ENCODE measurements around the gene SLC9A9.
A peak's percentile ranks its signal among the peaks of the same experiment; 100 is the strongest.
"Not testable (repeated sequence)": the region's sequence is repeated elsewhere in the genome, so short reads cannot be mapped to it uniquely, and the experiment has no call there.

Gene SLC9A9

GRCh38 chr3:143291836-143292447, 556.3 kb downstream of the SLC9A9 start:
- DNase-seq (ENCODE audit: low read depth): peak; percentile 18
- no peak overlapping the region for H3K4me3 ChIP-seq (ENCODE audit: low read length)
- no peak for TF ChIP-seq CTCF (IDR thresholded peaks at IDR 0.05; ENCODE audit: insufficient read depth, low read depth, low read length, missing control alignments)

- no peak overlapping the region for H3K4me3 ChIP-seq (ENCODE audit: low read length)
- peak; percentile 23 for DNase-seq (ENCODE audit: low read depth)
- no peak for TF ChIP-seq CTCF (IDR thresholded peaks at IDR 0.05; ENCODE audit: insufficient read depth, low read depth, low read length, missing control alignments)
Measured at GRCh38 chr3:143288944-143289343, 559.3 kb downstream of the SLC9A9 start.

DNA sequence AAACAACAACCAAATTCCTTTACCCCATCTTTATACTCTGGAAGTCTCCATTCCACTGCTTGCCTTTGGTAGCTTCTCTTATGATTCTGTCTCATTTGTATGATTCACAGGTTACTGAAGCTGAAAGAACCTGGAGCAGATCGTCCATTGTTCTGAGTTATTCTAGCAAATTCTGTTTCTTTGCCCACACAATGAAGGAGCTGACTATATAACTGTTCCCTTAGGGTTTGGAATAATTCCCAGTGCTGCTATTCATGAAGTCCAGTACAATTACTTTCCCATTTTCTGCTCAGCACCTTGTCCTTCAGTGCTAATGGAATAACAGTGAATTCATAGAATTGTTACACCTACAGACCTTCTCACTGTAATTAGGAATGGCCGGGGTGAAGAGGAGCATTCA, 560.9 kb downstream of the SLC9A9 start:
- peak; percentile 25 for DNase-seq (ENCODE audit: low read depth)
- TF ChIP-seq CTCF (IDR thresholded peaks at IDR 0.05; ENCODE audit: insufficient read depth, low read depth, low read length, missing control alignments): no peak
- H3K4me3 ChIP-seq (ENCODE audit: low read length): no peak overlapping the region

DNA sequence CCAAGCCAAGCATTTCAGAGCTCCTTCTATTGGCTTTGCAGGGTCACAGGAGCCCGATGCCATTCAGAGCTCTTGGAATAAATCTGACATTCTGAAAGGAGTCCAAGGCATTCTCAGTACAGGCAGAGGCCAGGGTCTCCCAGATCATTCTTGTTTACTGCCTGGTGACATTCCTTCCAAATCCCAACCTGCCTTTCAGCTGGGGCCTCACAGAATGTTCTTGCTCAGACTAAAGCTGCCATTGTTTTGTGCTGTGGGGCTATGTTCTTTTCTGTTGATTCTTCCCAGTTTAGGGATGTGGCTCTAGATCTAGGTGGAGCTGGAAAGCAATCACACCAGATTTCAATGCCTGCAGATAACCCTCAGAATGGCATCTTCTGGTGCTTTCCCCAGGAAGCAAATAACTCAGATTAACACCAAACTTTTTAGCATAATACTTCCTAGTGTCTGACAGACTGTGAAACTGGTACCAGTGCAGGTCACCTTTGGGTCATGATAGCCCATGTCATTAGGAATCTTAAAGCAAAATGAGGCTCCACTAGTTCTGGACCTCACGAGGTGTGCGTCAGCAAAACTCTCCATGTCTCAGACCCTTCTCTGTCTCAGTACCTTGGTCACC, 561.8 kb downstream of the SLC9A9 start:
- DNase-seq (ENCODE audit: low read depth): no peak
- no peak for TF ChIP-seq CTCF (IDR thresholded peaks at IDR 0.05; ENCODE audit: insufficient read depth, low read depth, low read length, missing control alignments)

DNA sequence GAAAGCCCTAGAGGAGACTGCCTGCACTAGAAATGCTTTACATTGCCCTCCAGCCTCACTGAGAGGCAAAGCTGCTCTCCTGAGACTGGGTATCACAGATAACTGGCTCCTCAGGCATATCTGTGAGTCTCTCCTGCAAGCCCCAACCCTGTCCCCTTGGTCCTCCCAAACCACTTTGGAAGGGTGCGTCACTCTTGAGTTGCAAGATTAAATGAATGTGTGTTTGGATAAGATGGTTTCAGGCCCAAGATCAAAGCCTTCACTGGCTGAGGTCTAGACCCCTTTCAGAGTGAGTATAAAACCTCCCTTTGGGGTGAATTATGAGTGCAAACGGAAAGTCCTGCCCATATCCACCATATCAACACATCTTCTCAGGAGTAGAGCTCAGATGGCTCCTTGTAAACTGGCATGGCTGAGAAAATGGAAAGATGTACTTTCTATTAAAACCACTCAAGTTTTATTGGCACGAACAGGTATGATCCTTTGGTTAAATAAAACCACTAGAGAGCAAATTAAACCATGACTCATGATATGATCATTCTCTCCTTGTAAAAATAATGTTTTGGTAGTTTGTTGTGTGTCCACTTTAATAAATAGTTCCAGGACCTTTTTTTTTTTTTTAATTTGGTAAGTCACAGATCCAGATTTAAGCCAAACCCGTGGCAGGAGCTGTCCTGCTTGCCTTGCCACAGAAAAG, 564.7 kb downstream of the SLC9A9 start:
- no peak overlapping the region for H3K4me3 ChIP-seq (ENCODE audit: low read length)
- peak; percentile 22 for DNase-seq (ENCODE audit: low read depth)
- TF ChIP-seq CTCF (IDR thresholded peaks at IDR 0.05; ENCODE audit: insufficient read depth, low read depth, low read length, missing control alignments): no peak

More for the DNA sequence above, 561.8 kb downstream of the SLC9A9 start:
- H3K4me3 ChIP-seq (ENCODE audit: low read length): no peak overlapping the region

- no peak for TF ChIP-seq CTCF (IDR thresholded peaks at IDR 0.05; ENCODE audit: insufficient read depth, low read depth, low read length, missing control alignments)
- DNase-seq (ENCODE audit: low read depth): no peak
- H3K4me3 ChIP-seq (ENCODE audit: low read length): no peak overlapping the region
Measured at GRCh38 chr3:143280984-143281383, 567.3 kb downstream of the SLC9A9 start.

- not testable (repeated sequence) for DNase-seq (ENCODE audit: low read depth); H3K4me3 ChIP-seq (ENCODE audit: low read length)
Measured at GRCh38 chr3:143279567-143279966, 568.7 kb downstream of the SLC9A9 start.

Measured in epithelial cell of esophagus (primary cell).